WERI-Rb-1 (cell line): Measurements from ENCODE around the gene GSE1.

Experiments used
- DNase-seq: peaks from one replicate; pipeline ENCODE4 v3.0.0-alpha.2; 2020
- H3K27ac ChIP-seq: fragments of 250-450 bp; sonication (Bioruptor Pico); 2 replicates; pipeline ENCODE4 v1.5.1; 2020; ENCODE audit warnings: mild to moderate bottlenecking, moderate library complexity
- H3K27me3 ChIP-seq: fragments of 250-450 bp; sonication (Bioruptor Pico); 2 replicates; pipeline ENCODE4 v1.5.1; 2021; ENCODE audit warnings: mild to moderate bottlenecking, low read depth, moderate library complexity; ENCODE audit not compliant: insufficient read depth, severe bottlenecking
- H3K36me3 ChIP-seq: fragments of 250-450 bp; sonication (Bioruptor Pico); 2 replicates; pipeline ENCODE4 v1.5.1; 2020; ENCODE audit warnings: mild to moderate bottlenecking, moderate library complexity
- H3K4me3 ChIP-seq: 2 replicates; pipeline ENCODE4 v1.5.1; 2011; ENCODE audit warnings: low read depth, mild to moderate bottlenecking, control low read depth, low read length
- H3K9me3 ChIP-seq: fragments of 250-450 bp; sonication (Bioruptor Pico); 2 replicates; pipeline ENCODE4 v1.5.1; 2021; ENCODE audit warnings: mild to moderate bottlenecking, moderate library complexity; ENCODE audit not compliant: severe bottlenecking
- CTCF ChIP-seq: IDR thresholded peaks from 2 replicates; pipeline ENCODE4 v1.5.1; 2011; ENCODE audit warnings: low read depth, mild to moderate bottlenecking, control low read depth, inconsistent platforms, low read length

Gene GSE1

GRCh38 chr16:85573045-85573695, 40.0 kb upstream of the GSE1 start:
- no peaks in the 10 kb centered on the region for H3K9me3 ChIP-seq
- TF ChIP-seq CTCF = no peak
- H3K27me3 ChIP-seq = no peaks in the 10 kb centered on the region
- DNase-seq = no peak
- H3K27ac ChIP-seq = no peak overlapping the region
- H3K4me3 ChIP-seq = no peak overlapping the region
- no peaks in the 10 kb centered on the region for H3K36me3 ChIP-seq

GRCh38 chr16:85573696-85574641, 39.2 kb upstream of the GSE1 start:
- H3K9me3 ChIP-seq = no peaks in the 10 kb centered on the region
- peak overlapping the region; percentile 71 for H3K27ac ChIP-seq
- no peak overlapping the region for H3K4me3 ChIP-seq
- DNase-seq = no peak
- TF ChIP-seq CTCF = no peak
- H3K36me3 ChIP-seq = no peaks in the 10 kb centered on the region
- no peaks in the 10 kb centered on the region for H3K27me3 ChIP-seq

DNA sequence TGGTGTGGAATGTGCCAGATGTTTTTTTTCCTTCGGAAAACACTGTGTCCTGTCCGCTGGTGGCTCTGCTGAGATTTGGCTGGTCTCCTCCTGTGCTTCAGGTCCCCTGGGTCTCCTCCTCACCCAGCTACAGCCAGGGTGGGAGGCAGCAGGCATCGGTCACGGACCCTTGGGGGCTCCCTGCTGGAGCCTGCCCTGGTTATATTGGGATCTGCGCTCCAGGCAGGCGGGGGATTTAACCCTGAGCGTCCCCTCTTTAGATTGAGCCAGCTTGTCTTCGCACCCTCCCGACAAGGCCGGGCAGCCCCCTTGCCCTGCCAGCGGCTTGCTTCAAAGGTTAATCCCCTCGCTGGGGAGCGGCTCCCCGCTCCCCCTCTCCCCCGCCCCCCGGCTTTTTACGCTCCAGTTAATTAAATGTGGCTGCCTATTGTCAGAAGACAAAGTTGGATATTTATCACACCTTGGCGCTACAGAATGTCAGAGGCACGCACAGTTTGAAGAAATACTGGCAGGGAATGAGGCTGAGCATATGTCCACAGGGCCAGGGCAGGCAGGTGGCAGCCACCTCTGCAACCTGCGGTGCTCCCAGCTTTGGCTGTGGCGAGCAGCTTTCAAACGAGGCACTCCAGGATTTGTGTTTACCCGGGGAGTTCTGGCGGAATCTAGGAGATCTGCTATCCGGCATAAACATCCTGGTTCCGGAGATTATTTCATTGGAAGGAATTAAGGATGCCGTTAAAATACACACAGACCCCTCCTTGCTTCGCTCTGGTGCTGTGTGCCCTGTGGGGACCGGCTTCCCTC, 38.2 kb upstream of the GSE1 start:
- peak; percentile 66 for DNase-seq
- no peaks in the 10 kb centered on the region for H3K36me3 ChIP-seq
- no peaks in the 10 kb centered on the region for H3K27me3 ChIP-seq
- peak overlapping the region; percentile 71 for H3K27ac ChIP-seq
- peak overlapping the region; percentile 13 for H3K4me3 ChIP-seq
- H3K9me3 ChIP-seq = no peaks in the 10 kb centered on the region
- TF ChIP-seq CTCF = no peak

- no peaks in the 10 kb centered on the region for H3K36me3 ChIP-seq
- H3K4me3 ChIP-seq = no peak overlapping the region
- no peaks in the 10 kb centered on the region for H3K9me3 ChIP-seq
- no peaks in the 10 kb centered on the region for H3K27me3 ChIP-seq
- peak overlapping the region; percentile 71; the same call in 1 of the 2 replicates for H3K27ac ChIP-seq
- no peak for DNase-seq
- no peak for TF ChIP-seq CTCF
Observed at GRCh38 chr16:85575920-85576319, 37.2 kb upstream of the GSE1 start.

DNA sequence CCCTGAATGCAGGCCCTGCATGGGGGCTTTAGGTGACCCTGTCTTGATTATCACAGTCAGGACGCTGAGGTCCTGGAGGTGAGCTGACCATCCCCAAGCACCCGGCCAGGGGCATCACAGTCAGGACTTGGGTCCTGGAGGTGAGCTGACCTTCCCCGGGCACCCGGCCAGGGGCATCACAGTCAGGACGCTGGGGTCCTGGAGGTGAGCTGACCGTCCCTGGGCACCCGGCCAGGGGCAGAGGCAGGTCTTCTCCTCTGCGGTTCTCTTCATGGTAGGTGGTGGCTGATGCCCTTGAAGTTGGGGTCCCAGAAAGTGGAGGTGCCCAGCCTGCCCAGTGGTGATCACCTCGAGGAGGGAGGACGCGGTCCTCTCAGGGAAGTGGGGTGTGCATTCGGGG, 36.2 kb upstream of the GSE1 start:
- Histone ChIP-seq H3K27me3 (no peaks in the 10 kb centered on the region), H3K36me3 (no peaks in the 10 kb centered on the region), H3K9me3 (no peaks in the 10 kb centered on the region), H3K27ac (no peak overlapping the region), H3K4me3 (no peak overlapping the region)
- no peak for DNase-seq
- TF ChIP-seq CTCF = no peak
